NCI-H2107 (cell line): ENCODE measurements around the gene TOMM22.
A peak's percentile ranks its signal among the peaks of the same experiment; 100 is the strongest.

Experiments used
- DNase-seq: peaks from one replicate; lab custom pipeline; 2025; lab: John Stamatoyannopoulos, UW

TOMM22 gene

GRCh38 chr22:38696606-38697424 is 15.1 kb downstream of the TOMM22 start:
- no peak for DNase-seq

GRCh38 chr22:38697425-38698089 is 15.8 kb downstream of the TOMM22 start:
- DNase-seq = no peak

GRCh38 chr22:38698407-38699094 is 16.8 kb downstream of the TOMM22 start:
- DNase-seq = no peak

- DNase-seq = no peak
Measured at GRCh38 chr22:38699143-38699542, 17.4 kb downstream of the TOMM22 start.

GRCh38 chr22:38699784-38700183 is 18.0 kb downstream of the TOMM22 start:
- DNase-seq = no peak

GRCh38 chr22:38700270-38700788 is 18.6 kb downstream of the TOMM22 start:
- no peak for DNase-seq

- peak; percentile 83 for DNase-seq
Measured at GRCh38 chr22:38700789-38701628, 19.3 kb downstream of the TOMM22 start, which contains the start of gene JOSD1. Gene JOSD1, minus strand, starts transcription at chr22:38700943. Its CDS starts 956 bp downstream, at chr22:38699987.

GRCh38 chr22:38704654-38705234 is 23.0 kb downstream of the TOMM22 start:
- DNase-seq = no peak

- DNase-seq = peak; percentile 99
Measured at GRCh38 chr22:38705235-38706100, 23.7 kb downstream of the TOMM22 start, which contains the start of gene GTPBP1. Gene GTPBP1, plus strand, starts transcription at chr22:38705944. Its CDS starts 12 bp downstream, at chr22:38705956.

- DNase-seq = no peak
Measured at GRCh38 chr22:38706101-38706900, 24.5 kb downstream of the TOMM22 start.

GRCh38 chr22:38706901-38707195 is 25.1 kb downstream of the TOMM22 start:
- no peak for DNase-seq

GRCh38 chr22:38707346-38707745 is 25.6 kb downstream of the TOMM22 start:
- no peak for DNase-seq

- no peak for DNase-seq
Measured at GRCh38 chr22:38707984-38708383, 26.2 kb downstream of the TOMM22 start.

GRCh38 chr22:38709306-38709705 is 27.5 kb downstream of the TOMM22 start:
- DNase-seq = no peak

GRCh38 chr22:38710351-38710750 is 28.6 kb downstream of the TOMM22 start:
- no peak for DNase-seq

- DNase-seq = no peak
Measured at GRCh38 chr22:38710866-38711265, 29.1 kb downstream of the TOMM22 start.

- no peak for DNase-seq
Measured at GRCh38 chr22:38712486-38713207, 30.9 kb downstream of the TOMM22 start.

GRCh38 chr22:38713921-38714320 is 32.2 kb downstream of the TOMM22 start:
- DNase-seq = no peak
